GM12878 (cell line): ENCODE data around the gene AGR3. TPM values are rescaled to one million over a fixed set of nuclear protein-coding genes. Genes with fewer than 3 reads are reported as not detected.

Experiments
- ATAC-seq: fragments of 200-7000 bp; cut with Tn5 transposase; 3 replicates; pipeline ENCODE4 v1.9.1; 2020; ENCODE audit warnings: mild to moderate bottlenecking, moderate library complexity
- BruUV-seq: library from RNA; stranded (reverse); fragments of 400-500 nt; replicated peaks from 2 replicates; lab custom pipeline; 2021; lab: Mats Ljungman, UMichigan
- CTCF ChIA-PET: fragments of 300-600 bp; sonication (Branson Sonifier 250); formaldehyde crosslinking; extraction: SDS; loops from one replicate; lab custom pipeline; 2021; ENCODE audit warnings: inconsistent platforms; lab: Yijun Ruan, JAX
- POLR2A ChIA-PET: fragments of 350-600 bp; formaldehyde crosslinking; extraction: SDS; loops from one replicate; lab custom pipeline; 2021; ENCODE audit warnings: inconsistent platforms; lab: Charles Lee
- RAD21 ChIA-PET: fragments of 300-600 bp; sonication (Branson Sonifier 250); formaldehyde crosslinking; loops from one replicate; lab custom pipeline; 2023; ENCODE audit warnings: antibody characterized with exemption; ENCODE audit not compliant: unreplicated experiment; lab: Charles Lee
- SMC1A ChIA-PET: fragments of 300-600 bp; sonication (Branson Sonifier 250); formaldehyde crosslinking; loops from one replicate; lab custom pipeline; 2023; ENCODE audit not compliant: unreplicated experiment, uncharacterized antibody; lab: Charles Lee
- DNase-seq: peaks from one replicate; pipeline ENCODE4 v3.0.0-alpha.2; 2011; ENCODE audit warnings: low read depth, low spot score
- FAIRE-seq: peaks from 3 replicates; lab custom pipeline; 2011; peaks lifted over from hg19 to GRCh38; lab: Jason Lieb, UNC
- H2AFZ ChIP-seq: 2 replicates; pipeline ENCODE4 v1.6.0; 2011; ENCODE audit warnings: low read depth, low read length, control low read depth; ENCODE audit not compliant: control insufficient read depth
- H3K27ac ChIP-seq: 2 replicates; pipeline ENCODE4 v1.5.1; 2011; ENCODE audit warnings: control low read depth; ENCODE audit not compliant: control insufficient read depth, insufficient read depth
- H3K27me3 ChIP-seq, 2 experiments: replicated peaks in 1 of 2; 2 replicates each; pipeline versions ENCODE4 v1.6.0 to v1.6.1; 2011; ENCODE audit warnings: low read length in 1 of 2; ENCODE audit not compliant: control insufficient read depth in 2 of 2, insufficient read depth in 2 of 2
- H3K36me3 ChIP-seq, 2 experiments: 2 replicates each; pipeline ENCODE4 v1.5.1; 2011; ENCODE audit warnings: low read length in 1 of 2; ENCODE audit not compliant: control insufficient read depth in 2 of 2, insufficient read depth in 2 of 2
- H3K4me1 ChIP-seq: 2 replicates; pipeline ENCODE4 v1.6.1; 2011; ENCODE audit warnings: mild to moderate bottlenecking, low read length, moderate library complexity, mixed read lengths; ENCODE audit not compliant: control insufficient read depth, insufficient read depth
- H3K4me2 ChIP-seq: 2 replicates; pipeline ENCODE4 v1.6.0; 2011; ENCODE audit warnings: control low read depth; ENCODE audit not compliant: control insufficient read depth, insufficient read depth
- H3K4me3 ChIP-seq: fragments of 200-600 bp; sonication (generic); 2 replicates; pipeline ENCODE4 v1.5.1; 2016
- H3K79me2 ChIP-seq: 2 replicates; pipeline ENCODE4 v1.6.0; 2011; ENCODE audit warnings: low read length; ENCODE audit not compliant: control insufficient read depth, insufficient read depth
- H3K9ac ChIP-seq: 2 replicates; pipeline ENCODE4 v1.8.0; 2011; ENCODE audit warnings: low read length, control low read depth, mixed read lengths; ENCODE audit not compliant: control insufficient read depth, insufficient read depth
- H3K9me3 ChIP-seq: replicated peaks from 3 replicates; pipeline ENCODE4 v1.5.1; 2011; ENCODE audit warnings: mild to moderate bottlenecking, low read length; ENCODE audit not compliant: control insufficient read depth, insufficient read depth
- H4K20me1 ChIP-seq: 2 replicates; pipeline ENCODE4 v1.6.0; 2011; ENCODE audit not compliant: control insufficient read depth, insufficient read depth
- DPF2 ChIP-seq: fragments of 450-650 bp; IDR thresholded peaks from 2 replicates; pipeline ENCODE4 v1.6.1; 2017; ENCODE audit warnings: mild to moderate bottlenecking
- ESRRA ChIP-seq: IDR thresholded peaks from 2 replicates; pipeline ENCODE4 v1.6.1; 2012; ENCODE audit warnings: mild to moderate bottlenecking, low read length, improper control_type of control experiment
- EZH2 ChIP-seq: IDR thresholded peaks from 2 replicates; pipeline ENCODE4 v1.6.1; 2012; ENCODE audit warnings: low read depth, mild to moderate bottlenecking, control low read depth, inconsistent platforms, low read length, borderline replicate concordance; ENCODE audit not compliant: control insufficient read depth
- GATAD2B ChIP-seq: fragments of 450-650 bp; conservative IDR thresholded peaks from 2 replicates; pipeline ENCODE4 v1.6.1; 2017; ENCODE audit warnings: low read depth, mild to moderate bottlenecking, moderate library complexity
- PML ChIP-seq: IDR thresholded peaks from 2 replicates; pipeline ENCODE4 v1.6.1; 2012; ENCODE audit warnings: low read length, inconsistent platforms
- WGBS: methylation state at CpG from one replicate; pipeline ENCODE4 v1.1.6; 2016; ENCODE audit warnings: low lambda C conversion rate; ENCODE audit not compliant: insufficient replicate concordance, insufficient coverage; ENCODE audit errors: missing lambda C conversion rate; 5-methylcytosine and 5-hydroxymethylcytosine counted together
- in situ Hi-C: fragments of 300-500 bp; cut with MboI; formaldehyde crosslinking; loops from 9 replicates; pipeline ENCODE4 v1.14.3; 2018; ENCODE audit warnings: mixed read lengths
- intact Hi-C: fragments of 100-400 bp; cut with micrococcal nuclease; formaldehyde crosslinking; loops from one replicate; pipeline ENCODE4 v1.14.2; 2022; ENCODE audit not compliant: unreplicated experiment
- polyA plus RNA-seq, 11 experiments: library from polyadenylated mRNA; depleted of rRNA in 4 of 11; unstranded in 6 of 11; stranded (reverse) in 5 of 11; fragments of >200 nt; fragmentation: Nextera tagmentation in 4 of 11; fragmentation: Illumina TruSeq in 1 of 11; extraction: Ambion mirVana in 4 of 11; extraction: Trizol in 1 of 11; gene quantifications; 1 replicate in 1 of 11; 2 replicates in 10 of 11; pipeline versions ENCODE4 v1.2.1 to v1.2.3, GENCODE V29; 2011 to 2016; ENCODE audit warnings: inconsistent platforms in 2 of 11, missing spikeins in 2 of 11, low read depth in 1 of 11
- total RNA-seq, 4 experiments: library from RNA; depleted of rRNA in 3 of 4; stranded (reverse); fragments of >200 nt in 3 of 4; fragmentation: Illumina TruSeq in 1 of 4; extraction: Trizol in 1 of 4; gene quantifications; 2 replicates each; pipeline versions ENCODE4 v1.2.1 to v1.2.3, GENCODE V29; 2013 to 2021
- TF ChIP-seq, protein P1 (sequence below): fragments of 450-650 bp; IDR thresholded peaks from 2 replicates; pipeline ENCODE4 v1.6.1; 2017; ENCODE audit warnings: antibody characterized with exemption, mild to moderate bottlenecking, moderate library complexity

AGR3 gene
- total and polyA plus RNA-seq, 10 of the 15 experiments (the other 5 are each of a cell fraction or from before 2014, with no cell fraction given) = not detected

DNA sequence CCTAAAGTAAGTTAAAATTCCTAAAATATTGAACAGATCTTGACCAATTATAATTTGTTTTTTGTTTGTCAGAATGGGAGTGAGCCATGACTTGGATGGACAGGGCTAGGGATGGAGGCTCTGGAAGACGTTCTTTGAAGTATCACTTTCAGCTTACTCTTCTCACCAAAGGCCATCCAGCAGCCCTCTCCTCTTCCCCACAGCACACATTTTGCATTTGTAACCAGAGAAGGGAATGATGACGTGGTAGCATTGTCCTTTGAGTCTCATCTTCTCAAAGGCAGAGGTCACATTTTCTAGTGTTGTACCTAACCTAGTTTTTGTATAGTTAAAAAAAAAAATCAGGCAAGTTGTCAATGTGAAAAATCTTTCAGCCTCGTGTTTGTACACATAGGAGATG is 43.8 kb upstream of the AGR3 start:
- RAD21 ChIA-PET = interaction anchor here (1.1 kb wide), 1 partner anchor 377 kb away, joined by 3 read pairs; no protein-coding TSS in a partner anchor
- no peak for TF ChIP-seq DPF2
- TF ChIP-seq GATAD2B = no peak
- no peak for TF ChIP-seq ESRRA
- no peak for TF ChIP-seq EZH2
- TF ChIP-seq PML = no peak
- TF ChIP-seq, protein P1, sequence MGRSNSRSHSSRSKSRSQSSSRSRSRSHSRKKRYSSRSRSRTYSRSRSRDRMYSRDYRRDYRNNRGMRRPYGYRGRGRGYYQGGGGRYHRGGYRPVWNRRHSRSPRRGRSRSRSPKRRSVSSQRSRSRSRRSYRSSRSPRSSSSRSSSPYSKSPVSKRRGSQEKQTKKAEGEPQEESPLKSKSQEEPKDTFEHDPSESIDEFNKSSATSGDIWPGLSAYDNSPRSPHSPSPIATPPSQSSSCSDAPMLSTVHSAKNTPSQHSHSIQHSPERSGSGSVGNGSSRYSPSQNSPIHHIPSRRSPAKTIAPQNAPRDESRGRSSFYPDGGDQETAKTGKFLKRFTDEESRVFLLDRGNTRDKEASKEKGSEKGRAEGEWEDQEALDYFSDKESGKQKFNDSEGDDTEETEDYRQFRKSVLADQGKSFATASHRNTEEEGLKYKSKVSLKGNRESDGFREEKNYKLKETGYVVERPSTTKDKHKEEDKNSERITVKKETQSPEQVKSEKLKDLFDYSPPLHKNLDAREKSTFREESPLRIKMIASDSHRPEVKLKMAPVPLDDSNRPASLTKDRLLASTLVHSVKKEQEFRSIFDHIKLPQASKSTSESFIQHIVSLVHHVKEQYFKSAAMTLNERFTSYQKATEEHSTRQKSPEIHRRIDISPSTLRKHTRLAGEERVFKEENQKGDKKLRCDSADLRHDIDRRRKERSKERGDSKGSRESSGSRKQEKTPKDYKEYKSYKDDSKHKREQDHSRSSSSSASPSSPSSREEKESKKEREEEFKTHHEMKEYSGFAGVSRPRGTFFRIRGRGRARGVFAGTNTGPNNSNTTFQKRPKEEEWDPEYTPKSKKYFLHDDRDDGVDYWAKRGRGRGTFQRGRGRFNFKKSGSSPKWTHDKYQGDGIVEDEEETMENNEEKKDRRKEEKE = no peak
- BruUV-seq = no TSS peak
- DNase-seq = no peak
- Histone ChIP-seq H3K27ac (no peak overlapping the region), H3K36me3 (no peaks in the 10 kb centered on the region), H3K27me3 (no peaks in the 10 kb centered on the region; a peak in 1 of 4 replicates), H3K9me3 (no peaks in the 10 kb centered on the region), H3K4me1 (no peaks in the 10 kb centered on the region), H3K9ac (no peak overlapping the region), H4K20me1 (no peaks in the 10 kb centered on the region), H3K4me2 (no peak overlapping the region), H2AFZ (no peak overlapping the region), H3K79me2 (no peaks in the 10 kb centered on the region), H3K4me3 (no peak overlapping the region)
- in situ Hi-C loops (no loop called here), intact Hi-C loops (loop anchor here (2.0 kb wide), 1 partner anchor 57 kb away; no protein-coding TSS in a partner anchor)
- CTCF ChIA-PET = interaction anchor here (1.1 to 1.2 kb wide), 2 partner anchors 54 to 377 kb away, joined by 5 read pairs; no protein-coding TSS in a partner anchor
- POLR2A ChIA-PET = interaction anchor here (0.7 kb wide), 1 partner anchor 331 kb away, joined by 3 read pairs; no protein-coding TSS in a partner anchor
- WGBS = 33% methylated on average over 3 of the region's 3 CpGs
- FAIRE-seq = no peak
- no peak for ATAC-seq
- SMC1A ChIA-PET = no interaction called here
